Right lobe of liver (tissue), 6 donors: ENCODE data around the gene NR2E3. TPM values are rescaled to one million over a fixed set of nuclear protein-coding genes. Genes with fewer than 3 reads are reported as not detected.

Experiments
- ATAC-seq, 4 donors: fragments of 200-7000 bp; cut with Tn5 transposase; one replicate each; pipeline ENCODE4 v1.9.1; 2020; ENCODE audit warnings: mild to moderate bottlenecking in 4 of 4, moderate library complexity in 4 of 4
- DNase-seq, 3 donors: peaks; one replicate each; pipeline ENCODE4 v3.0.0-alpha.2; 2020
- H3K27ac ChIP-seq, 3 donors: fragments of 200-600 bp; one replicate each; pipeline ENCODE4 v1.8.0; 2022
- H3K27me3 ChIP-seq, 2 donors: fragments of 200-600 bp; one replicate each; pipeline ENCODE4 v1.8.0; 2022
- H3K36me3 ChIP-seq, 4 donors: fragments of 200-600 bp; sonication (generic) in 1 of 4; one replicate each; pipeline versions ENCODE4 v1.5.1 to v1.8.0; 2017 to 2022; ENCODE audit warnings: control low read depth in 1 of 4
- H3K4me1 ChIP-seq, 4 donors: fragments of 200-600 bp; sonication (generic) in 1 of 4; one replicate each; pipeline versions ENCODE4 v1.5.1 to v1.8.0; 2017 to 2022; ENCODE audit warnings: control low read depth in 1 of 4
- H3K4me3 ChIP-seq, 3 donors: fragments of 200-600 bp; one replicate each; pipeline ENCODE4 v1.8.0; 2022
- H3K9me3 ChIP-seq, 4 donors: fragments of 200-600 bp; sonication (generic) in 1 of 4; one replicate each; pipeline versions ENCODE4 v1.5.1 to v1.8.0; 2017 to 2022; ENCODE audit warnings: control low read depth in 1 of 4
- POLR2A ChIP-seq: fragments of 450-650 bp; IDR thresholded peaks from one replicate; pipeline ENCODE4 v1.6.1; 2017; ENCODE audit warnings: antibody characterized with exemption, mild to moderate bottlenecking
- WGBS: methylation state at CpG from one replicate; pipeline ENCODE4 v1.1.6; 2018; ENCODE audit warnings: low coverage, low lambda C conversion rate; ENCODE audit not compliant: insufficient coverage; ENCODE audit errors: missing lambda C conversion rate; 5-methylcytosine and 5-hydroxymethylcytosine counted together
- intact Hi-C, 2 donors: fragments of 100-400 bp; cut with DNase I; formaldehyde crosslinking; loops; one replicate each; pipeline versions ENCODE4 v1.11.2 to v1.14.1; 2022
- total RNA-seq, 6 experiments: library from RNA; depleted of rRNA in 2 of 6; stranded (reverse); fragments of >200 nt in 2 of 6; fragmentation: NEBNext Ultra II Directional in 3 of 6; extraction: Animal tissue kit (Norgen Biotek cat#: 25700) in 3 of 6; gene quantifications; one replicate each; pipeline versions ENCODE4 v1.1.0 to v1.2.4, GENCODE V29; 2016 to 2023
- TF ChIP-seq, protein P1 (sequence below), 4 donors: fragments of 200-600 bp in 3 of 4; fragments of 450-650 bp in 1 of 4; IDR thresholded peaks; one replicate each; pipeline versions ENCODE4 v1.5.1 to v1.8.0; 2016 to 2022; ENCODE audit warnings: antibody characterized with exemption in 4 of 4, mild to moderate bottlenecking in 2 of 4
- donor health status: DM: no; HTN: yes; CAD: no.
- donor health status: DM: no; HTN: no; CAD: no.
- donor health status: DM: no; HTN: no; CAD: no.
- donor health status: DM: no; HTN: yes; CAD: no.
- donor health status: DM: no; HTN: yes; CAD: no.

NR2E3 gene
- total RNA-seq, 6 experiments from 2014 or later: 0.11 to 0.51 TPM; not detected in 4

DNA sequence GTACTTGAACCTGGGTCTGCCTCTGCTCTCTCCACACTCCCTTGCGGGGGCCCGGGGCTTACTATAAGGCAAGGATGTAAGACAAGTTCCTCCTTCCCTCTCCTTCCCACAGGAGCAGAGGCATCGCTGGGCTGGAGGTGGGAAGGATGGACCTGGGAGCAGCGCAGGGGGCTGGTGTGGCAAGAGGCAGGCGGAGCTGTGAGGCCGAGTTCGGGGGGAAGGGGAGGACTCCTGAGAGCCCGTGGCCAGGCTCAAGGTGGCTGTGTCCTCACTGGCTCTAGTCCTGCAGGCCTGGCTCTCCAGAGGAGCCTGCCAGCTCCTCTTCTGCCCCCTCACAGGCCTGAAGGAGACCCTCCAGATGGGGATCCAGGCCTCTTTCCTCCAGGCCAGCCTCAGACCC lies 1.0 kb upstream of the NR2E3 start:
- Histone ChIP-seq H3K4me1 (no peaks in the 10 kb centered on the region), H3K36me3 (no peaks in the 10 kb centered on the region), H3K4me3 (no peak overlapping the region), H3K9me3 (no peaks in the 10 kb centered on the region), H3K27me3 (no peaks in the 10 kb centered on the region), H3K27ac (no peak overlapping the region)
- DNase-seq: no peak
- 90% methylated on average over 2 of the region's 8 CpGs for WGBS
- no peak for ATAC-seq
- no peak for TF ChIP-seq POLR2A
- TF ChIP-seq, protein P1, sequence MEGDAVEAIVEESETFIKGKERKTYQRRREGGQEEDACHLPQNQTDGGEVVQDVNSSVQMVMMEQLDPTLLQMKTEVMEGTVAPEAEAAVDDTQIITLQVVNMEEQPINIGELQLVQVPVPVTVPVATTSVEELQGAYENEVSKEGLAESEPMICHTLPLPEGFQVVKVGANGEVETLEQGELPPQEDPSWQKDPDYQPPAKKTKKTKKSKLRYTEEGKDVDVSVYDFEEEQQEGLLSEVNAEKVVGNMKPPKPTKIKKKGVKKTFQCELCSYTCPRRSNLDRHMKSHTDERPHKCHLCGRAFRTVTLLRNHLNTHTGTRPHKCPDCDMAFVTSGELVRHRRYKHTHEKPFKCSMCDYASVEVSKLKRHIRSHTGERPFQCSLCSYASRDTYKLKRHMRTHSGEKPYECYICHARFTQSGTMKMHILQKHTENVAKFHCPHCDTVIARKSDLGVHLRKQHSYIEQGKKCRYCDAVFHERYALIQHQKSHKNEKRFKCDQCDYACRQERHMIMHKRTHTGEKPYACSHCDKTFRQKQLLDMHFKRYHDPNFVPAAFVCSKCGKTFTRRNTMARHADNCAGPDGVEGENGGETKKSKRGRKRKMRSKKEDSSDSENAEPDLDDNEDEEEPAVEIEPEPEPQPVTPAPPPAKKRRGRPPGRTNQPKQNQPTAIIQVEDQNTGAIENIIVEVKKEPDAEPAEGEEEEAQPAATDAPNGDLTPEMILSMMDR (IDR thresholded peaks at IDR 0.05): no peak
- intact Hi-C loops: loop anchor here in 1 of 2 donors (10.0 kb wide), 1 partner anchor 65 kb away; no protein-coding TSS in a partner anchor

DNA sequence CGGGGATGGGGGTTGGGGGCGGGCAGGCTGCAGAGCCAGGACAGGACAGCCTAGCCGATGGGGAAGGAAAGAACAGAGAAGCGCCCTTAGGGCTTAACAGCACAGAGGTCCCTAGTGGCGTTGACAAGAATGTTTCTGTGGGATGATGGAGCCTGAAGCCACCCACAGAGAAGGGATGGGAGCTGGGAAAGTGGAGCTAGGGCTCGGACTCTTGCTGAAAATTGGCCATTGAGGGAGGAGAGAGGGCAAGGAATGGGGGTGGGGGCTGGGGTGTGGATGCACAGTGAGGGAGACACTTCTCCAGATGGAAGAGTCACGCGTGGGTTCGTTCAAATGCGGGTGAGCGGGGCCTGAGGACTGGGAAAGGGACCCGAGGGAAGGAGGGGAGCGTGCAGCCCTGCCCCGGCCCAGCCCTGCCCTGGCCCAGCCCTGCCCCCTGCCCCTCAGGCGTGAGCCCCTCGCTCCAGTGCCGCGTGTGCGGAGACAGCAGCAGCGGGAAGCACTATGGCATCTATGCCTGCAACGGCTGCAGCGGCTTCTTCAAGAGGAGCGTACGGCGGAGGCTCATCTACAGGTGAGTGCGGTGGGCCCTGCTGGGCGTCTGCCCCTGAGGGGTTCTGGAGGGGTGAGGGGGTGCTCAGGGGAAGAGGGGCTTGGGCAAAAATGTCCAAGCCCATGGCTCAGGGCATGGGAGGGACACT lies 832 bp downstream of the NR2E3 start:
- no peak overlapping the region for H3K4me3 ChIP-seq
- intact Hi-C loops: no loop called here
- no peak for ATAC-seq
- TF ChIP-seq, protein P1 (IDR thresholded peaks at IDR 0.05): no peak
- TF ChIP-seq POLR2A: no peak
- H3K36me3 ChIP-seq: no peaks in the 10 kb centered on the region
- DNase-seq: no peak
- no peaks in the 10 kb centered on the region for H3K9me3 ChIP-seq
- no peaks in the 10 kb centered on the region for H3K27me3 ChIP-seq
- H3K27ac ChIP-seq: no peak overlapping the region
- 73% methylated on average over 6 of the region's 27 CpGs for WGBS
- H3K4me1 ChIP-seq: no peaks in the 10 kb centered on the region

DNA sequence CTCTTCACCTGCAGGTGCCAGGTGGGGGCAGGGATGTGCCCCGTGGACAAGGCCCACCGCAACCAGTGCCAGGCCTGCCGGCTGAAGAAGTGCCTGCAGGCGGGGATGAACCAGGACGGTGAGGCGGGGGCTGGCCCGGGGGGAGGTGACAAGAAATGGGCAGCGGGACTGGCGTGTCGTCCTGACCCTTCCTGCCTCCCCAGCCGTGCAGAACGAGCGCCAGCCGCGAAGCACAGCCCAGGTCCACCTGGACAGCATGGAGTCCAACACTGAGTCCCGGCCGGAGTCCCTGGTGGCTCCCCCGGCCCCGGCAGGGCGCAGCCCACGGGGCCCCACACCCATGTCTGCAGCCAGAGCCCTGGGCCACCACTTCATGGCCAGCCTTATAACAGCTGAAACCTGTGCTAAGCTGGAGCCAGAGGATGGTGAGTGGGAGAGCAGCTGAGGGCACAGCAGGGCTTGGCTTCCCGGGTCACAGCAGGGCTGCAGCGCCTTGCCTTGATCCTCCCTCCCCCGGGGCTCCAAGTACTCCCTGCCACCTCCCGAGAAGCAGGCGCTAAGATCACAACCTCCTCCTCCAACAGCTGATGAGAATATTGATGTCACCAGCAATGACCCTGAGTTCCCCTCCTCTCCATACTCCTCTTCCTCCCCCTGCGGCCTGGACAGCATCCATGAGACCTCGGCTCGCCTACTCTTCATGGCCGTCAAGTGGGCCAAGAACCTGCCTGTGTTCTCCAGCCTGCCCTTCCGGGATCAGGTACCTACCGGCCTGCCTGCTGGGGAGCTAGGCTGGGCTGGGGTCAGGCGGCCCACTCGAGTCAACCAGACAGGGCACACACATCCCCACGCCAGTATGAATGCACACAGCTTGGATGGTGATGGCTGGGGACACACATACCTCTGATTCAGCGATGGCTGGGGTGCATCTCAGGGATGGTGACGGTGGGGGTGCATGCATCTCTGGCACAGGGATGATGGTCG lies 1.7 kb downstream of the NR2E3 start:
- H3K27me3 ChIP-seq: no peaks in the 10 kb centered on the region
- TF ChIP-seq POLR2A: no peak
- TF ChIP-seq, protein P1 (IDR thresholded peaks at IDR 0.05): no peak
- H3K27ac ChIP-seq: no peak overlapping the region
- H3K9me3 ChIP-seq: no peaks in the 10 kb centered on the region
- no peak overlapping the region for H3K4me3 ChIP-seq
- no peak for ATAC-seq
- no peaks in the 10 kb centered on the region for H3K4me1 ChIP-seq
- WGBS: 67% methylated on average over 1 of the region's 38 CpGs
- intact Hi-C loops: no loop called here
- no peak for DNase-seq
- H3K36me3 ChIP-seq: no peaks in the 10 kb centered on the region

DNA sequence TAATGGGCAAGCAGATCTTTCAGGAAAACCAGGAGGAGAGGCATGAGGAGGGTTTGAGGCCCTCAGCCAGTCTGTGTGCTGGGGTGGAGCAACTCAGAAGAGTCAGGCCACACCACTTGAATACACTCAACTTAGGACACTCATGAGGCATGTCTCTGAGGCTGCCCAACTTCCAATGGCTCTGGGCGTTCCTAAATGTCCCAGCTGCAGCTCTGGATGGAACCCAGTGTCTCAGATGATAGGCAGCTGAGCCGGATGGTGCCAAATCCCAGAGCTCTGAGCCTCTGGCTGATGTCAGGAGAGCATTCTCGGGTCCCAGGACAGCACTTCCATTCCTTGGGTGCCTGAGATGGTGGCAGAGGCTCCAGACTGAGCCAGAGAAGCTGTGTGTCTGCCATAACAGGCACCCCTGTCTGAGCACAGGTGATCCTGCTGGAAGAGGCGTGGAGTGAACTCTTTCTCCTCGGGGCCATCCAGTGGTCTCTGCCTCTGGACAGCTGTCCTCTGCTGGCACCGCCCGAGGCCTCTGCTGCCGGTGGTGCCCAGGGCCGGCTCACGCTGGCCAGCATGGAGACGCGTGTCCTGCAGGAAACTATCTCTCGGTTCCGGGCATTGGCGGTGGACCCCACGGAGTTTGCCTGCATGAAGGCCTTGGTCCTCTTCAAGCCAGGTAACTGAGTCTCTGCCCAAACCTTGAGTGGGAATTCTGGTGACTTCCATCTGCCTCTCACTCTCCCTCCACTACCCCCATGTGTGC lies 2.8 kb downstream of the NR2E3 start:
- Histone ChIP-seq H3K36me3 (no peaks in the 10 kb centered on the region), H3K4me3 (no peak overlapping the region), H3K27me3 (no peaks in the 10 kb centered on the region), H3K27ac (no peak overlapping the region), H3K4me1 (no peaks in the 10 kb centered on the region), H3K9me3 (no peaks in the 10 kb centered on the region)
- intact Hi-C loops: no loop called here
- TF ChIP-seq, protein P1 (IDR thresholded peaks at IDR 0.05): no peak
- no peak for TF ChIP-seq POLR2A
- DNase-seq (no peak), ATAC-seq (no peak)
- no CpG with 5 or more reads among the region's 16 CpGs for WGBS
